ENCODE results near the gene PSENEN. TPM values are rescaled to one million over a fixed set of nuclear protein-coding genes. Genes with fewer than 3 reads are reported as not detected.

Gene PSENEN
- total and polyA plus RNA-seq, 2 of the 8 experiments (the other 6 are each of a cell fraction or from before 2014, with no cell fraction given) = 66.7 to 75.3 TPM

- TF ChIP-seq RAD21 (IDR thresholded peaks at IDR 0.05 in 1 of 2, conservative IDR thresholded peaks at IDR 0.05 in 1 of 2; ENCODE audit: low read depth in 2 of 2, low read length in 2 of 2) = peak in 1 of 2 experiments; percentile 10; a peak in 1 of 4 replicates
- TF ChIP-seq, protein P1, sequence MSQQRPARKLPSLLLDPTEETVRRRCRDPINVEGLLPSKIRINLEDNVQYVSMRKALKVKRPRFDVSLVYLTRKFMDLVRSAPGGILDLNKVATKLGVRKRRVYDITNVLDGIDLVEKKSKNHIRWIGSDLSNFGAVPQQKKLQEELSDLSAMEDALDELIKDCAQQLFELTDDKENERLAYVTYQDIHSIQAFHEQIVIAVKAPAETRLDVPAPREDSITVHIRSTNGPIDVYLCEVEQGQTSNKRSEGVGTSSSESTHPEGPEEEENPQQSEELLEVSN (IDR thresholded peaks at IDR 0.05) = peak; percentile 76
- 0 out of 2 replicates have a peak, but pooled peaks have one; percentile 31 for TF ChIP-seq PHF8 (conservative IDR thresholded peaks at IDR 0.05; ENCODE audit: low read depth, low read length)
- TF ChIP-seq, protein P2, sequence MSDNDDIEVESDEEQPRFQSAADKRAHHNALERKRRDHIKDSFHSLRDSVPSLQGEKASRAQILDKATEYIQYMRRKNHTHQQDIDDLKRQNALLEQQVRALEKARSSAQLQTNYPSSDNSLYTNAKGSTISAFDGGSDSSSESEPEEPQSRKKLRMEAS (IDR thresholded peaks at IDR 0.05) = peak; percentile 73
Measured at GRCh38 chr19:35784503-35785338, 39.3 kb downstream of the PSENEN start (continued).

All from H1 (cell line).